ENCODE results near the gene NOTCH2. TPM values are rescaled to one million over a fixed set of nuclear protein-coding genes. Genes with fewer than 3 reads are reported as not detected.

Gene NOTCH2
- total and polyA plus RNA-seq, 10 of the 15 experiments (the other 5 are each of a cell fraction or from before 2014, with no cell fraction given): 0.02 to 2.0 (median 0.62) TPM; not detected in 1

- DNase-seq (ENCODE audit: low read depth, low spot score) (no peak), ATAC-seq (no peak), FAIRE-seq (no peak)
- RAD21 ChIA-PET (ENCODE audit: unreplicated experiment): no interaction called here
- H3K9ac ChIP-seq (ENCODE audit: control insufficient read depth, insufficient read depth, low read length): no peak overlapping the region
- H3K36me3 ChIP-seq (ENCODE audit: control insufficient read depth in 2 of 2, insufficient read depth in 2 of 2, low read length in 1 of 2): no peaks in the 10 kb centered on the region
- no peaks in the 10 kb centered on the region for H3K4me1 ChIP-seq (ENCODE audit: control insufficient read depth, insufficient read depth, low read length)
- in situ Hi-C loops (cut with MboI) (no loop called here), intact Hi-C loops (cut with micrococcal nuclease; ENCODE audit: unreplicated experiment) (no loop called here)
- H3K4me3 ChIP-seq: no peak overlapping the region
- 8% methylated on average over 2 of the region's 2 CpGs for WGBS (ENCODE audit: insufficient coverage, insufficient replicate concordance, low lambda C conversion rate, missing lambda C conversion rate)
- no peaks in the 10 kb centered on the region for H3K79me2 ChIP-seq (ENCODE audit: control insufficient read depth, insufficient read depth, low read length)
- H2AFZ ChIP-seq (ENCODE audit: control insufficient read depth, low read depth, low read length): no peak overlapping the region
- no peak overlapping the region for H3K27ac ChIP-seq (ENCODE audit: control insufficient read depth, insufficient read depth)
- no TSS peak for BruUV-seq (replicated peaks)
- peaks cover 0 to 3% of the 10 kb centered on the region in 2 experiments; a peak in 3 of 4 replicates for H3K27me3 ChIP-seq (replicated peaks in 1 of 2; ENCODE audit: control insufficient read depth in 2 of 2, insufficient read depth in 2 of 2, low read length in 1 of 2)
- CTCF ChIA-PET: interaction anchor here (0.8 kb wide), 1 partner anchor 12 kb away, joined by 3 read pairs; no protein-coding TSS in a partner anchor
- POLR2A ChIA-PET: no interaction called here
- no peaks in the 10 kb centered on the region for H3K9me3 ChIP-seq (replicated peaks; ENCODE audit: control insufficient read depth, insufficient read depth, low read length)
- TF ChIP-seq NR2F1 (conservative IDR thresholded peaks at IDR 0.05) (no peak), KLF5 (IDR thresholded peaks at IDR 0.05; ENCODE audit: partially characterized antibody) (no peak), NBN (IDR thresholded peaks at IDR 0.05) (no peak), YBX1 (IDR thresholded peaks at IDR 0.05) (no peak), DPF2 (IDR thresholded peaks at IDR 0.05) (no peak), CHD4 (IDR thresholded peaks at IDR 0.05) (no peak)
- H3K4me2 ChIP-seq (ENCODE audit: control insufficient read depth, insufficient read depth): no peak overlapping the region
- H4K20me1 ChIP-seq (ENCODE audit: control insufficient read depth, insufficient read depth): no peaks in the 10 kb centered on the region
- SMC1A ChIA-PET (ENCODE audit: uncharacterized antibody, unreplicated experiment): no interaction called here
These were observed 170.9 kb downstream of the NOTCH2 start for GRCh38 chr1:119898530-119898929.

- no peak for FAIRE-seq
- intact Hi-C loops (cut with micrococcal nuclease; ENCODE audit: unreplicated experiment) (no loop called here), in situ Hi-C loops (cut with MboI) (no loop called here)
- Histone ChIP-seq H3K4me2 (ENCODE audit: control insufficient read depth, insufficient read depth) (no peak within 1 kb of the TSS), H3K4me3 (no peak within 1 kb of the TSS), H3K36me3 (ENCODE audit: control insufficient read depth in 2 of 2, insufficient read depth in 2 of 2, low read length in 1 of 2) (no peaks in the 10 kb centered on the region), H2AFZ (ENCODE audit: control insufficient read depth, low read depth, low read length) (no peak within 1 kb of the TSS), H3K27me3 (replicated peaks in 1 of 2; ENCODE audit: control insufficient read depth in 2 of 2, insufficient read depth in 2 of 2, low read length in 1 of 2) (peaks cover 0 to 3% of the 10 kb centered on the region in 2 experiments; a peak in 3 of 4 replicates), H4K20me1 (ENCODE audit: control insufficient read depth, insufficient read depth) (no peaks in the 10 kb centered on the region), H3K79me2 (ENCODE audit: control insufficient read depth, insufficient read depth, low read length) (no peaks in the 10 kb centered on the region), H3K4me1 (ENCODE audit: control insufficient read depth, insufficient read depth, low read length) (no peaks in the 10 kb centered on the region), H3K27ac (ENCODE audit: control insufficient read depth, insufficient read depth) (no peak within 1 kb of the TSS), H3K9ac (ENCODE audit: control insufficient read depth, insufficient read depth, low read length) (no peak within 1 kb of the TSS), H3K9me3 (replicated peaks; ENCODE audit: control insufficient read depth, insufficient read depth, low read length) (no peaks in the 10 kb centered on the region)
- CTCF ChIA-PET: no interaction called here
- TF ChIP-seq, protein P1, sequence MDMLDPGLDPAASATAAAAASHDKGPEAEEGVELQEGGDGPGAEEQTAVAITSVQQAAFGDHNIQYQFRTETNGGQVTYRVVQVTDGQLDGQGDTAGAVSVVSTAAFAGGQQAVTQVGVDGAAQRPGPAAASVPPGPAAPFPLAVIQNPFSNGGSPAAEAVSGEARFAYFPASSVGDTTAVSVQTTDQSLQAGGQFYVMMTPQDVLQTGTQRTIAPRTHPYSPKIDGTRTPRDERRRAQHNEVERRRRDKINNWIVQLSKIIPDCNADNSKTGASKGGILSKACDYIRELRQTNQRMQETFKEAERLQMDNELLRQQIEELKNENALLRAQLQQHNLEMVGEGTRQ (IDR thresholded peaks at IDR 0.05; ENCODE audit: borderline replicate concordance, low read depth, low read length): no peak
- TF ChIP-seq, protein P2, sequence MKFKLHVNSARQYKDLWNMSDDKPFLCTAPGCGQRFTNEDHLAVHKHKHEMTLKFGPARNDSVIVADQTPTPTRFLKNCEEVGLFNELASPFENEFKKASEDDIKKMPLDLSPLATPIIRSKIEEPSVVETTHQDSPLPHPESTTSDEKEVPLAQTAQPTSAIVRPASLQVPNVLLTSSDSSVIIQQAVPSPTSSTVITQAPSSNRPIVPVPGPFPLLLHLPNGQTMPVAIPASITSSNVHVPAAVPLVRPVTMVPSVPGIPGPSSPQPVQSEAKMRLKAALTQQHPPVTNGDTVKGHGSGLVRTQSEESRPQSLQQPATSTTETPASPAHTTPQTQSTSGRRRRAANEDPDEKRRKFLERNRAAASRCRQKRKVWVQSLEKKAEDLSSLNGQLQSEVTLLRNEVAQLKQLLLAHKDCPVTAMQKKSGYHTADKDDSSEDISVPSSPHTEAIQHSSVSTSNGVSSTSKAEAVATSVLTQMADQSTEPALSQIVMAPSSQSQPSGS (IDR thresholded peaks at IDR 0.05; ENCODE audit: low read length): no peak
- TF ChIP-seq RAD21 (IDR thresholded peaks at IDR 0.05; ENCODE audit: insufficient read depth, low read depth, low read length): no peak
- TF ChIP-seq CHD1 (IDR thresholded peaks at IDR 0.05; ENCODE audit: low read depth, low read length): no peak
- TF ChIP-seq SUPT20H (IDR thresholded peaks at IDR 0.05; ENCODE audit: borderline replicate concordance, control insufficient read depth, low read depth, low read length): no peak
- no peak for TF ChIP-seq SIN3A (IDR thresholded peaks at IDR 0.05; ENCODE audit: low read depth, low read length)
- TF ChIP-seq NFYA (IDR thresholded peaks at IDR 0.05; ENCODE audit: borderline replicate concordance, low read depth, low read length): no peak
- WGBS (ENCODE audit: insufficient coverage, insufficient replicate concordance, low lambda C conversion rate, missing lambda C conversion rate): 74% methylated on average over 24 of the region's 24 CpGs
- BruUV-seq (replicated peaks): no TSS peak
- RAD21 ChIA-PET (ENCODE audit: unreplicated experiment): no interaction called here
- SMC1A ChIA-PET (ENCODE audit: uncharacterized antibody, unreplicated experiment): no interaction called here
- ATAC-seq: no peak
- DNase-seq (ENCODE audit: low read depth, low spot score): no peak
- POLR2A ChIA-PET: no interaction called here
These were observed 173.2 kb downstream of the NOTCH2 start, which contains the start of gene ADAM30 for GRCh38 chr1:119896303-119896702. Gene ADAM30 (minus strand): TSS chr1:119896515. CDS start chr1:119896336, 179 bp downstream.

Data from GM12878 (cell line).